ENCODE data around the gene NKTR. TPM values are rescaled to one million over a fixed set of nuclear protein-coding genes. Genes with fewer than 3 reads are reported as not detected.

The NKTR gene
- polyA plus RNA-seq, 1 of the 3 experiments (the other 2 are of a cell fraction), result 19.2 TPM

DNA sequence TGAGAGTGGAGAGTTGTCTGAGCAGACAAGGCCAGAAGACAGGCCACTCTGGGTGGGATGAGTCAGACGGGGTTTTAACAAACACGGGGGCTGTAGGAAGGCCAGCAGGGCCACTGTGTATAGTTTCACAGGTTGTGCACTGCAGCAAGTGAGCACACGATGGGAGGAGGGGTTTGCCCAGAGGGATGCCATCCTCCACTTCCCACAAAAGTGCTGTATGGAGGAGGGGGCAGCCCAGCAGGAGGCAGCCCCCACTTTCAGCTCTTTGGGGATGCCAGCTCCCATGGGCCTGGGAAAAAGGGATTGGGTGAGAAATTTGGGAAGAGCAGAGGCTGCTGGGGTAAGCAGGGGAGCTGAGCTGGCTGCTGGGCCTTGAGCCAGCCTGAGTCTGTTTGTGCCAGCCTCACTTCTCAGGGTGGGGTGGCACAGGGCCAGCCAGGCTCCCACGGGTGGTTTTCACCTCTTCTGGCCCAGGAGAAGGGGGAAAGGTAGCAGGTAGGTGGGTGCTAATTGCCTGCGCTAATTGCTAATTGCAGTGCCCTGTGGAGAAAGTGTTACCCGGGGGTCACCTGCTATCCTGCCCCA lies 59.7 kb downstream of the NKTR start:
- Histone ChIP-seq H3K4me3 (ENCODE audit: low read depth in 2 of 2, low read length in 1 of 2) (no peak overlapping the region), H3K36me3 (replicated peaks in 1 of 2; ENCODE audit: control insufficient read depth in 1 of 2, insufficient read depth in 2 of 2, low read length in 1 of 2) (peaks cover 0 to 27% of the 10 kb centered on the region in 2 experiments), H3F3A (replicated peaks; ENCODE audit: insufficient read depth) (no peaks in the 10 kb centered on the region), H3K9me2 (no peaks in the 10 kb centered on the region), H3K27ac (ENCODE audit: low read depth in 2 of 2, low read length in 1 of 2) (no peak overlapping the region), H3K79me2 (ENCODE audit: insufficient read depth) (peaks cover 19% of the 10 kb centered on the region; the same call in 1 of the 2 replicates), H3K4me1 (ENCODE audit: control insufficient read depth in 1 of 2, insufficient read depth in 2 of 2, low read depth in 1 of 2, low read length in 1 of 2) (peaks cover 4 to 9% of the 10 kb centered on the region in 2 experiments; a peak in 1 of 4 replicates), H2AFZ (ENCODE audit: low read depth) (no peak overlapping the region), H3K4me2 (no peak overlapping the region), H3K9me3 (no peaks in the 10 kb centered on the region), H3K9ac (no peak overlapping the region), H4K20me1 (ENCODE audit: insufficient read depth) (peaks cover 8% of the 10 kb centered on the region; the same call in 1 of the 2 replicates), H3K27me3 (ENCODE audit: insufficient read depth) (no peaks in the 10 kb centered on the region)
- DNase-seq, result no peak
- TF ChIP-seq RAD21 (IDR thresholded peaks at IDR 0.05; ENCODE audit: low read length), result no peak
- no peak for TF ChIP-seq FOXJ3 (CRISPR knock-in tag; IDR thresholded peaks at IDR 0.05)
- TF ChIP-seq SIN3A (IDR thresholded peaks at IDR 0.05; ENCODE audit: borderline replicate concordance, low read depth, low read length), result no peak
- no peak for TF ChIP-seq PBX3 (IDR thresholded peaks at IDR 0.05)
- TF ChIP-seq, protein P1, sequence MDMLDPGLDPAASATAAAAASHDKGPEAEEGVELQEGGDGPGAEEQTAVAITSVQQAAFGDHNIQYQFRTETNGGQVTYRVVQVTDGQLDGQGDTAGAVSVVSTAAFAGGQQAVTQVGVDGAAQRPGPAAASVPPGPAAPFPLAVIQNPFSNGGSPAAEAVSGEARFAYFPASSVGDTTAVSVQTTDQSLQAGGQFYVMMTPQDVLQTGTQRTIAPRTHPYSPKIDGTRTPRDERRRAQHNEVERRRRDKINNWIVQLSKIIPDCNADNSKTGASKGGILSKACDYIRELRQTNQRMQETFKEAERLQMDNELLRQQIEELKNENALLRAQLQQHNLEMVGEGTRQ (IDR thresholded peaks at IDR 0.05; ENCODE audit: borderline replicate concordance, low read depth, low read length), result no peak
- no peak for TF ChIP-seq FOSL2 (IDR thresholded peaks at IDR 0.05; ENCODE audit: borderline replicate concordance, low read depth)
- TF ChIP-seq USF1 (IDR thresholded peaks at IDR 0.05; ENCODE audit: borderline replicate concordance, low read depth), result no peak
- no peak for TF ChIP-seq NFIC (IDR thresholded peaks at IDR 0.05; ENCODE audit: borderline replicate concordance)
- no peak for TF ChIP-seq RCOR1 (IDR thresholded peaks at IDR 0.05; ENCODE audit: low read length)
- TF ChIP-seq RFX5 (IDR thresholded peaks at IDR 0.05; ENCODE audit: low read length), result no peak
- TF ChIP-seq EZH2phosphoT487 (IDR thresholded peaks at IDR 0.05; ENCODE audit: borderline replicate concordance, low read depth), result no peak
- TF ChIP-seq RXRA (IDR thresholded peaks at IDR 0.05; ENCODE audit: borderline replicate concordance, low read depth), result no peak
- TF ChIP-seq FOXM1 (IDR thresholded peaks at IDR 0.05; ENCODE audit: low read depth), result no peak
- TF ChIP-seq, protein P2, sequence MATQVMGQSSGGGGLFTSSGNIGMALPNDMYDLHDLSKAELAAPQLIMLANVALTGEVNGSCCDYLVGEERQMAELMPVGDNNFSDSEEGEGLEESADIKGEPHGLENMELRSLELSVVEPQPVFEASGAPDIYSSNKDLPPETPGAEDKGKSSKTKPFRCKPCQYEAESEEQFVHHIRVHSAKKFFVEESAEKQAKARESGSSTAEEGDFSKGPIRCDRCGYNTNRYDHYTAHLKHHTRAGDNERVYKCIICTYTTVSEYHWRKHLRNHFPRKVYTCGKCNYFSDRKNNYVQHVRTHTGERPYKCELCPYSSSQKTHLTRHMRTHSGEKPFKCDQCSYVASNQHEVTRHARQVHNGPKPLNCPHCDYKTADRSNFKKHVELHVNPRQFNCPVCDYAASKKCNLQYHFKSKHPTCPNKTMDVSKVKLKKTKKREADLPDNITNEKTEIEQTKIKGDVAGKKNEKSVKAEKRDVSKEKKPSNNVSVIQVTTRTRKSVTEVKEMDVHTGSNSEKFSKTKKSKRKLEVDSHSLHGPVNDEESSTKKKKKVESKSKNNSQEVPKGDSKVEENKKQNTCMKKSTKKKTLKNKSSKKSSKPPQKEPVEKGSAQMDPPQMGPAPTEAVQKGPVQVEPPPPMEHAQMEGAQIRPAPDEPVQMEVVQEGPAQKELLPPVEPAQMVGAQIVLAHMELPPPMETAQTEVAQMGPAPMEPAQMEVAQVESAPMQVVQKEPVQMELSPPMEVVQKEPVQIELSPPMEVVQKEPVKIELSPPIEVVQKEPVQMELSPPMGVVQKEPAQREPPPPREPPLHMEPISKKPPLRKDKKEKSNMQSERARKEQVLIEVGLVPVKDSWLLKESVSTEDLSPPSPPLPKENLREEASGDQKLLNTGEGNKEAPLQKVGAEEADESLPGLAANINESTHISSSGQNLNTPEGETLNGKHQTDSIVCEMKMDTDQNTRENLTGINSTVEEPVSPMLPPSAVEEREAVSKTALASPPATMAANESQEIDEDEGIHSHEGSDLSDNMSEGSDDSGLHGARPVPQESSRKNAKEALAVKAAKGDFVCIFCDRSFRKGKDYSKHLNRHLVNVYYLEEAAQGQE (IDR thresholded peaks at IDR 0.05; ENCODE audit: low read depth, low read length), result no peak
- TF ChIP-seq JUND (IDR thresholded peaks at IDR 0.05), result no peak
- no peak for TF ChIP-seq GABPA (IDR thresholded peaks at IDR 0.05; ENCODE audit: low read depth)
- ChIA-PET CTCF (interaction anchor here (1.7 kb wide), 1 partner anchor 84 kb away, joined by 6 read pairs; no protein-coding TSS in a partner anchor), POLR2A (no interaction called here)
- WGBS (ENCODE audit: low lambda C conversion rate), result 70% methylated on average over 5 of the region's 6 CpGs
